ENCODE measurements around the gene WDR59. TPM values are rescaled to one million over a fixed set of nuclear protein-coding genes. Genes with fewer than 3 reads are reported as not detected.

WDR59 gene
- total RNA-seq, 4 donors from 2014 or later, result 12.9 to 31.3 (median 19.5) TPM

- no peak for ATAC-seq
- no peak overlapping the region for H3K27ac ChIP-seq
These were observed 86.3 kb downstream of the WDR59 start for GRCh38 chr16:74898659-74899058.

GRCh38 chr16:74896389-74897370, 88.2 kb downstream of the WDR59 start:
- H3K27ac ChIP-seq, result no peak overlapping the region

More at GRCh38 chr16:74898659-74899058, 86.3 kb downstream of the WDR59 start:
- no peaks in the 10 kb centered on the region for H3K9me3 ChIP-seq
- no peak for TF ChIP-seq POLR2A (IDR thresholded peaks at IDR 0.05)
- TF ChIP-seq CTCF (IDR thresholded peaks at IDR 0.05 in 4 of 5, conservative IDR thresholded peaks at IDR 0.05 in 1 of 5), result no peak
- H3K36me3 ChIP-seq, result peaks cover 0 to 45% of the 10 kb centered on the region in 2 donors
- no peak overlapping the region for H3K4me3 ChIP-seq
- DNase-seq, result no peak
- no peaks in the 10 kb centered on the region for H3K4me1 ChIP-seq
- in situ Hi-C loops (cut with MboI; ENCODE audit: low sequenced_read_pairs in 4 of 4), result no loop called here
- intact Hi-C loops (cut with DNase I; ENCODE audit: low total_unique reads), result no loop called here
- no peaks in the 10 kb centered on the region for H3K27me3 ChIP-seq

GRCh38 chr16:74893541-74893940, 91.4 kb downstream of the WDR59 start:
- no peaks in the 10 kb centered on the region for H3K9me3 ChIP-seq
- H3K36me3 ChIP-seq, result peaks cover 0 to 58% of the 10 kb centered on the region in 2 donors
- no peak for DNase-seq

More at GRCh38 chr16:74896389-74897370, 88.2 kb downstream of the WDR59 start:
- intact Hi-C loops (cut with DNase I; ENCODE audit: low total_unique reads), result no loop called here
- Histone ChIP-seq H3K27me3 (no peaks in the 10 kb centered on the region), H3K9me3 (no peaks in the 10 kb centered on the region), H3K4me3 (no peak overlapping the region), H3K4me1 (no peaks in the 10 kb centered on the region), H3K36me3 (peaks cover 0 to 52% of the 10 kb centered on the region in 2 donors)
- DNase-seq (no peak), ATAC-seq (no peak)
- in situ Hi-C loops (cut with MboI; ENCODE audit: low sequenced_read_pairs in 4 of 4), result no loop called here
- TF ChIP-seq CTCF (IDR thresholded peaks at IDR 0.05 in 4 of 5, conservative IDR thresholded peaks at IDR 0.05 in 1 of 5) (no peak), POLR2A (IDR thresholded peaks at IDR 0.05) (no peak)

More at GRCh38 chr16:74893541-74893940, 91.4 kb downstream of the WDR59 start:
- intact Hi-C loops (cut with DNase I; ENCODE audit: low total_unique reads) (no loop called here), in situ Hi-C loops (cut with MboI; ENCODE audit: low sequenced_read_pairs in 4 of 4) (no loop called here)
- no peak for ATAC-seq
- Histone ChIP-seq H3K4me3 (no peak overlapping the region), H3K4me1 (no peaks in the 10 kb centered on the region), H3K27ac (no peak overlapping the region), H3K27me3 (no peaks in the 10 kb centered on the region)
- TF ChIP-seq POLR2A (IDR thresholded peaks at IDR 0.05) (no peak), CTCF (IDR thresholded peaks at IDR 0.05 in 4 of 5, conservative IDR thresholded peaks at IDR 0.05 in 1 of 5) (no peak)

Measured in gastrocnemius medialis (tissue), 4 donors.